IPS DF 6.9 (cell line): ENCODE measurements around the gene TSPAN18.

ENCODE experiments used
- DNase-seq: peaks from one replicate; pipeline ENCODE4 v3.0.0-alpha.2; 2013; ENCODE audit warnings: low read depth, low spot score
- H3K27ac ChIP-seq: one replicate; pipeline ENCODE4 v1.5.1; 2013; ENCODE audit warnings: low read length, control low read depth
- H3K27me3 ChIP-seq: 2 replicates; pipeline ENCODE4 v1.6.1; 2013; ENCODE audit warnings: mild to moderate bottlenecking, low read length; ENCODE audit not compliant: control insufficient read depth, insufficient read depth
- H3K36me3 ChIP-seq: 2 replicates; pipeline ENCODE4 v1.6.1; 2013; ENCODE audit warnings: low read length; ENCODE audit not compliant: control insufficient read depth, insufficient read depth
- H3K4me1 ChIP-seq: 2 replicates; pipeline ENCODE4 v1.6.1; 2013; ENCODE audit warnings: low read length; ENCODE audit not compliant: control insufficient read depth, insufficient read depth
- H3K4me3 ChIP-seq: 2 replicates; pipeline ENCODE4 v1.5.1; 2013; ENCODE audit warnings: mild to moderate bottlenecking, low read length
- H3K9me3 ChIP-seq: 2 replicates; pipeline ENCODE4 v1.6.1; 2013; ENCODE audit warnings: low read length, inconsistent platforms; ENCODE audit not compliant: control insufficient read depth, insufficient read depth
- WGBS: extraction: QIAGEN DNeasy Blood & Tissue Kit; methylation state at CpG from one replicate; pipeline ENCODE4 v1.1.7; 2013; ENCODE audit warnings: mixed read lengths, missing lambda C conversion rate; ENCODE audit not compliant: insufficient read length, insufficient coverage; 5-methylcytosine and 5-hydroxymethylcytosine counted together

The TSPAN18 gene, protein sequence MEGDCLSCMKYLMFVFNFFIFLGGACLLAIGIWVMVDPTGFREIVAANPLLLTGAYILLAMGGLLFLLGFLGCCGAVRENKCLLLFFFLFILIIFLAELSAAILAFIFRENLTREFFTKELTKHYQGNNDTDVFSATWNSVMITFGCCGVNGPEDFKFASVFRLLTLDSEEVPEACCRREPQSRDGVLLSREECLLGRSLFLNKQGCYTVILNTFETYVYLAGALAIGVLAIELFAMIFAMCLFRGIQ

DNA sequence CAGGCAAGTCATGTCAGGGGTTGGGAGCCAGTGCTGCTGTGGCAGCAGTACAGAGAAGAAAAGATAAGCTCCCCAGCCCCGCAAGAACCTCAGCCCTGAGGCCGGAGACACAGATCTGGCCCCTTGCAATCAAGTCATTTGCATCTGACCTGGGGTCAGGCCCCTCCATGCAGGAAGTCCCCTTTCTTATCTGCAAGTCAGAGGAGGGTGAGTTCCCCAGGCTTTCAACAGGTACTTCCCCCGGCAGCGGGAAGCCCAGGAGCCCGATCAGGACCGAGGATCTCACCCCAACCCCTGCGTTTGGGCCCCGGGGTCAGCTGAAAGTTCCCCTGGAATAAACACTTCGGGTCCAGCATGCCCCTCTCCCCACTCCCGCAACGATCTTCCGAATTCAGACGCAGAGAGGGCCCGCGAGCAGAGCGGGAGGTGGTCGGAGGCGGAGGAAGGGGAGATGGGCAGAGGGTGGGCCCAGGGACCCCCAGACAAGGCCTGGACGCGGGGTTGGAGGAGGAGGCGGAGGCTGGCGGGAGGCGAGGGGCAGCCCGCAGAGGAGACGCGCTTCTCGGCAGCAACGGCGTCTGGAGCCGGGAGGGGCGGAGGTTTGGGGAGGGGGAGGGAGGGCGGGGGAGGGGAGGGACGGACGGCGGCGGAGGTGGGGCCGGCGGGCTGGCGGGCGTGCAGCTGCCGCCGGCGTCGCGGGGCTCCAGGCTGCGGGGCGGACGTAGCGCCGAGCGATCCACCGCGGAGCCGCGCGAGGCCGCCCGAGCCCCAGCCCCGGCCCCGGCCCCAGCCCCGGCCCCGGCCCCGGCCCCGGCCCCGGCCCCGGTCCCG is at the start of gene TSPAN18:
Gene TSPAN18 (plus strand): TSS at position 680 of the 831 bp plus-strand sequence. CDS start 179,455 bp downstream, outside the sequence.
- Histone ChIP-seq H3K4me1 (peaks cover 17% of the 10 kb centered on the region), H3K27me3 (peaks cover 28% of the 10 kb centered on the region), H3K36me3 (no peaks in the 10 kb centered on the region), H3K4me3 (peak within 1 kb of the TSS; percentile 82; the same call in 1 of the 2 replicates), H3K27ac (no peak within 1 kb of the TSS), H3K9me3 (no peaks in the 10 kb centered on the region)
- no CpG with 5 or more reads among the region's 67 CpGs for WGBS
- no peak for DNase-seq

DNA sequence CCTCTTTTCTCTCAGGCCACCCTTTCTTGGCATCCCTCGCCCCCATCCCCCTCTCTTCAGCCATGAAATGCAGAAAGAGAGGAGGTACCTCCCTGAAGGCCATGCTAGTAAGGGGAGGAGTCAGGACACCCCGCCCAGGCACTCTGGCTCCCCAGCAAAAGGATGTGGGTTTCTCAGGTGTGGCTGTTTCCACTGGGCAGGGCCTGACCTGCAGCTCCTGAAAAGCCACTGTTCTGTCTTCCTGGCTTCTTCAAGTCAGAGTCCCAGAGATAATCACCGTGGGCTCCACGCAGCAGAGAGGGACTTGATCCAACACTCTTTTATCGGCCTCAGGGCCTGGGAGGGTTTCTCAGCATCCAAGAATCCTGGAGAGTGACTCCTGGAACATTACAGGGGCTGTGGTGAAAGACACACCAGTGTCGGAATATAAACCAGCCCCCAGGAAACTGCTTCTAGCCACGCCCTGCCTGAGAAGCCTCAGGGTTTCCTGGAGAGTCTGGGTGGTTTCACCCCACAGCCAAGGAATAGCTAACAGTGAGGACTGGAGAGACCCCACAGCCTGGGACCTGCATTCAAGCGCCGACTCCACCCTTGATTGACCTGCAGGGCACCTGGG is 45.7 kb upstream of the TSPAN18 start:
- H3K9me3 ChIP-seq, result no peaks in the 10 kb centered on the region

DNA sequence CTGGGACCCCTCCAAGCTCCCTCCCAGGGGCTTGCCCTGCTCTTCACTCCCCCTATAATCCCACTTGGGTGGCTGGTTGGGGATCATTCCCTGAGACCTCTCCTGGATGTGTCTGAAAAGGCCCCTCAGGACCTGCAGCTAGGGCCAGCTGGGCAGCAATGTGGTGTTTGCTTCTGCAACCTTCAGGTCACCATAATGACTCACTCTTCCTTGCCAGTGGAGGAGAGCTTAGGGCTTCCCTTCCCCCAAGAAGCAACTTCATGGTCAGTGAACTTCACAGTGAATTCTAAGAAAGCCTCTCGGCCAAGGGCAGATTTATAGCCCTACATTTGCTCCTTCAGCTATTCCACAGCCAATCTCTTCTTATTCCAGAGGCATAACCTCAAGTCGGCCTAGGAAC is 45.1 kb upstream of the TSPAN18 start:
- no peak for DNase-seq
- WGBS, result no CpG with 5 or more reads among the region's 2 CpGs
- no peak overlapping the region for H3K27ac ChIP-seq
- H3K27me3 ChIP-seq, result no peaks in the 10 kb centered on the region
- H3K4me1 ChIP-seq, result peaks cover 11% of the 10 kb centered on the region; the same call in 1 of the 2 replicates
- no peak overlapping the region for H3K4me3 ChIP-seq
- H3K9me3 ChIP-seq, result no peaks in the 10 kb centered on the region
- no peaks in the 10 kb centered on the region for H3K36me3 ChIP-seq

More for the DNA sequence above, 45.7 kb upstream of the TSPAN18 start:
- peaks cover 11% of the 10 kb centered on the region; the same call in 1 of the 2 replicates for H3K4me1 ChIP-seq
- no CpG with 5 or more reads among the region's 9 CpGs for WGBS
- H3K4me3 ChIP-seq, result no peak overlapping the region
- H3K27ac ChIP-seq, result no peak overlapping the region
- no peaks in the 10 kb centered on the region for H3K36me3 ChIP-seq
- DNase-seq, result no peak
- H3K27me3 ChIP-seq, result no peaks in the 10 kb centered on the region

GRCh38 chr11:44684859-44685281 is 41.9 kb upstream of the TSPAN18 start:
- H3K4me1 ChIP-seq, result peaks cover 11% of the 10 kb centered on the region; the same call in 1 of the 2 replicates
- no peak overlapping the region for H3K4me3 ChIP-seq
- no peak for DNase-seq
- H3K9me3 ChIP-seq, result no peaks in the 10 kb centered on the region
- no peaks in the 10 kb centered on the region for H3K36me3 ChIP-seq
- no CpG with 5 or more reads among the region's 10 CpGs for WGBS
- H3K27ac ChIP-seq, result no peak overlapping the region
- no peaks in the 10 kb centered on the region for H3K27me3 ChIP-seq

- H3K4me1 ChIP-seq, result 0 out of 2 replicates have a peak, but pooled peaks cover 1% of the 10 kb centered on the region
- no peak overlapping the region for H3K4me3 ChIP-seq
- H3K36me3 ChIP-seq, result no peaks in the 10 kb centered on the region
- no CpG with 5 or more reads among the region's 4 CpGs for WGBS
- no peak overlapping the region for H3K27ac ChIP-seq
- no peaks in the 10 kb centered on the region; the same call in 1 of the 2 replicates for H3K9me3 ChIP-seq
- no peak for DNase-seq
- no peaks in the 10 kb centered on the region for H3K27me3 ChIP-seq
Measured at GRCh38 chr11:44687388-44687787, 39.4 kb upstream of the TSPAN18 start.

DNA sequence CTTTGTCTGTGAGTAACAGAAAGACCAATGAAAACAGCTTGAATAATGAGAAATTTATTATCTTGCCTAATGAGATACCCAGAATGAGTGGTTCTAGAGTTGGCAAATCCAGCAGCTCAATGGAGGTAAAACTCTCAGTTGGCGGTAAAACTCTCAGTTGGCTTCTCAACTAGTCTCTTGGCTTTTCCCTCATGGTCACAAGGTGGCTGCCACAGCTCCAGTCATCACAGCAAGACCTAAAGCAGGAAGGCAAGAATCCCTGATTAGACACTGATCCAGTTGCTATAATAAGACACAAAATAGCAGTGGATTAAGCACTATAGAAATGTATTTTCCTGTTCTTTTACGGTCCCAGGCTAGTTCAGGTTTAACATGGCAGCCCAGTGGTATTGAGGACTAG is 37.5 kb upstream of the TSPAN18 start:
- no peak overlapping the region for H3K4me3 ChIP-seq
- no peaks in the 10 kb centered on the region for H3K27me3 ChIP-seq
- 0 out of 2 replicates have a peak, but pooled peaks cover 1% of the 10 kb centered on the region for H3K4me1 ChIP-seq
- no CpG with 5 or more reads among the region's 2 CpGs for WGBS
- no peak for DNase-seq
- no peak overlapping the region for H3K27ac ChIP-seq
- H3K36me3 ChIP-seq, result no peaks in the 10 kb centered on the region
- no peaks in the 10 kb centered on the region; the same call in 1 of the 2 replicates for H3K9me3 ChIP-seq

DNA sequence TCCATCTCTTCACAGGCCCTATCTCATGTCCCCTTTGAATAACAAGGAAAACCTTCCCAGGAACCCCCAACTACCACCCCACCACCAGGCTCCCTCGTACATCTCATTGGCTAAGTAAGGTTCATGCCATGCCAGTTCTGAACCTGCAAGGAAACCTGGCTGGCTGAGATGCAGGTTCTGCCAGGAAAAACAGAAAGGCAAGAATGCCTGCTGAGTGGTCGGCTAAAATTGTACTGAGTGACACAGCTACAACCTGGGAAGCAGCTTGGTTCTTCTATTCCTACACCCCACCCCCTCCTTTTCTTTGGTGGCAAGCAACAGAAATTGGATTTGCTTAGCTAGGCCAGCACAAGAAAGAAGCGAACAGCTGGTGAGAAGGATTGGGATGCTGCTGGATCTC is 36.1 kb upstream of the TSPAN18 start:
- WGBS, result no CpG with 5 or more reads among the region's 3 CpGs

DNA sequence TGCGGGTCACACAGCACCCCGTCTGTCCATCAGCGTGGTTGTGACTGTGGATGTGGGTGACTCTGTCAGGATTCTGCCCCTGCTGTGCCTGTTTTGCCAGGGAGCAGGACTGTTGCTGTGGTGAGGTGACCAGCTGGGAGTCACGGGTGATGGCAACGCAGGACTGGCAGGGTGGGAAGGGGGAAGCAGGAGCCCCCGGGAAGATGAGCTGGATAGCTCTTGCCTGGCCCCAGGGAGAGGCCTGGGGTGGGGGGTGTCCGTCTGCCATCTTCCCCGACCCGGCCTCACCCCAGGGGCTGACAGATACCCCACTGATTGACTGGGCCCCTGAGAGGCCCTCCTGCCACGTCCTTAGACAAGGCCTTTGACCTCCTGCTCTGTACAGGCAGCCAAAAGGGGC is 34.3 kb upstream of the TSPAN18 start:
- H3K27me3 ChIP-seq, result no peaks in the 10 kb centered on the region
- 0 out of 2 replicates have a peak, but pooled peaks cover 1% of the 10 kb centered on the region for H3K4me1 ChIP-seq
- no peaks in the 10 kb centered on the region for H3K36me3 ChIP-seq
- no peak overlapping the region for H3K4me3 ChIP-seq
- no peak for DNase-seq
- WGBS, result no CpG with 5 or more reads among the region's 10 CpGs
- no peak overlapping the region for H3K27ac ChIP-seq
- no peaks in the 10 kb centered on the region; the same call in 1 of the 2 replicates for H3K9me3 ChIP-seq

More for the DNA sequence above, 36.1 kb upstream of the TSPAN18 start:
- no peak for DNase-seq
- Histone ChIP-seq H3K9me3 (no peaks in the 10 kb centered on the region; the same call in 1 of the 2 replicates), H3K4me1 (0 out of 2 replicates have a peak, but pooled peaks cover 1% of the 10 kb centered on the region), H3K4me3 (no peak overlapping the region), H3K27me3 (no peaks in the 10 kb centered on the region), H3K36me3 (no peaks in the 10 kb centered on the region), H3K27ac (no peak overlapping the region)

GRCh38 chr11:44693654-44694119 is 33.1 kb upstream of the TSPAN18 start:
- Histone ChIP-seq H3K36me3 (no peaks in the 10 kb centered on the region), H3K27me3 (no peaks in the 10 kb centered on the region), H3K4me1 (0 out of 2 replicates have a peak, but pooled peaks cover 1% of the 10 kb centered on the region), H3K4me3 (no peak overlapping the region), H3K27ac (no peak overlapping the region), H3K9me3 (no peaks in the 10 kb centered on the region; the same call in 1 of the 2 replicates)
- WGBS, result no CpG with 5 or more reads among the region's 7 CpGs
- DNase-seq, result no peak

GRCh38 chr11:44694443-44694842 is 32.3 kb upstream of the TSPAN18 start:
- 0 out of 2 replicates have a peak, but pooled peaks cover 1% of the 10 kb centered on the region for H3K4me1 ChIP-seq
- no peak for DNase-seq
- no peak overlapping the region for H3K27ac ChIP-seq
- WGBS, result no CpG with 5 or more reads among the region's 12 CpGs
- H3K9me3 ChIP-seq, result no peaks in the 10 kb centered on the region; the same call in 1 of the 2 replicates
- H3K27me3 ChIP-seq, result no peaks in the 10 kb centered on the region
- H3K36me3 ChIP-seq, result no peaks in the 10 kb centered on the region
- no peak overlapping the region for H3K4me3 ChIP-seq
